COLO668 (cell line): Measurements from ENCODE around the gene CEMIP2.

Experiments
- DNase-seq: peaks from one replicate; lab custom pipeline; 2025; ENCODE audit not compliant: unreplicated experiment; lab: John Stamatoyannopoulos, UW

Gene CEMIP2

GRCh38 chr9:71652480-71652879, 115.8 kb downstream of the CEMIP2 start:
- no peak for DNase-seq

- no peak for DNase-seq
Measured at GRCh38 chr9:71648453-71648852, 119.9 kb downstream of the CEMIP2 start.

GRCh38 chr9:71647094-71647591, 121.2 kb downstream of the CEMIP2 start:
- no peak for DNase-seq

- DNase-seq = no peak
Measured at GRCh38 chr9:71646131-71646530, 122.2 kb downstream of the CEMIP2 start.

- no peak for DNase-seq
Measured at GRCh38 chr9:71644819-71645362, 123.4 kb downstream of the CEMIP2 start.

- DNase-seq = no peak
Measured at GRCh38 chr9:71643330-71643729, 125.0 kb downstream of the CEMIP2 start.

- DNase-seq = no peak
Measured at GRCh38 chr9:71642056-71642455, 126.3 kb downstream of the CEMIP2 start.

- no peak for DNase-seq
Measured at GRCh38 chr9:71638627-71639026, 129.7 kb downstream of the CEMIP2 start.

GRCh38 chr9:71637926-71638325, 130.4 kb downstream of the CEMIP2 start:
- no peak for DNase-seq

GRCh38 chr9:71637375-71637774, 130.9 kb downstream of the CEMIP2 start:
- no peak for DNase-seq

GRCh38 chr9:71636143-71636839, 132.0 kb downstream of the CEMIP2 start:
- no peak for DNase-seq

GRCh38 chr9:71634752-71635151, 133.6 kb downstream of the CEMIP2 start:
- DNase-seq = no peak
